GM21447 (cell line): ENCODE results near the gene POLR3GL.
"Not testable (repeated sequence)": the region's sequence is repeated elsewhere in the genome, so short reads cannot be mapped to it uniquely, and the experiment has no call there.

Experiments used
- ATAC-seq: cut with Tn5 transposase; IDR thresholded peaks from one replicate; pipeline ENCODE4 v1.9.1; 2021; ENCODE audit not compliant: unreplicated experiment

POLR3GL gene

DNA sequence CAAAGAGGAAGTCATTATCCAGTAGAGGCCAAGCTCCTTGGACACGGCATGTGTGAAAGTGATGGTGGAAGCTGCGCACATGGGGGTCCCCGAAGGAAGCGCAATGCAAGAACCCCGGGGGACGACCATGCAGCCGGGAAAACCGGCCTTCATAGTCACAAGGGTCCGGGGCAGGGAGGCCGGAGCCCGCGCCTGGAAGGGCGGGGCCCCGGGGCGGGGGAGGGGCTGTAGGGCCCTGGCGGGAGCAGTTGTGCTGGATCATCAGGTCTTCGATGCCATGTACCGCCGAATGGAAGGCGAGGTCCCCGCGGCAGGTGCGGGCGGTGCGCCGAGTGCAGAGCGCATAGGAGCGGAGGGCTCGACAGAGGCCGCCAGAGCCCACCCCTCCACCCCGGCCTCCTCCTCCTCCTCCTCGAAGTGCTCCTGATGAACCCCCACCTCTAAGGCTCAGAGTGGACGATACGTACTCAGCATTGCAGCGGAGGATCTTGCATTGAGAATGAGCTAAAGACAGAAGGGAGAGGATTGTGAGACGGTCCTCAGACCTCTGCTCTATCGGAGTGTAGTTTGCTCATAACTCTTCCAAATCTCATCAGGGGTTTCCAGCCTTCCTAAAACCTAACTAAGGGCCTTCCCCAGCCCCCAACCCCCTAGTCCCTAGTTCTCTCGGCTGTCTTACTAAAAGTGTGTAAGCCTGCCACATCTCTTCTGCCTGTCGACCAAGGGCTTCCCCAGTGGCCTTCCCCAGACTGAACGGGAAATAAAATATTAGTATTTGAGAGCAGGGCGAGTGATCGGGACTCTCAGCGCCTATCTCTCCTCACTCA lies 55.0 kb downstream of the POLR3GL start:
- ATAC-seq: no peak

DNA sequence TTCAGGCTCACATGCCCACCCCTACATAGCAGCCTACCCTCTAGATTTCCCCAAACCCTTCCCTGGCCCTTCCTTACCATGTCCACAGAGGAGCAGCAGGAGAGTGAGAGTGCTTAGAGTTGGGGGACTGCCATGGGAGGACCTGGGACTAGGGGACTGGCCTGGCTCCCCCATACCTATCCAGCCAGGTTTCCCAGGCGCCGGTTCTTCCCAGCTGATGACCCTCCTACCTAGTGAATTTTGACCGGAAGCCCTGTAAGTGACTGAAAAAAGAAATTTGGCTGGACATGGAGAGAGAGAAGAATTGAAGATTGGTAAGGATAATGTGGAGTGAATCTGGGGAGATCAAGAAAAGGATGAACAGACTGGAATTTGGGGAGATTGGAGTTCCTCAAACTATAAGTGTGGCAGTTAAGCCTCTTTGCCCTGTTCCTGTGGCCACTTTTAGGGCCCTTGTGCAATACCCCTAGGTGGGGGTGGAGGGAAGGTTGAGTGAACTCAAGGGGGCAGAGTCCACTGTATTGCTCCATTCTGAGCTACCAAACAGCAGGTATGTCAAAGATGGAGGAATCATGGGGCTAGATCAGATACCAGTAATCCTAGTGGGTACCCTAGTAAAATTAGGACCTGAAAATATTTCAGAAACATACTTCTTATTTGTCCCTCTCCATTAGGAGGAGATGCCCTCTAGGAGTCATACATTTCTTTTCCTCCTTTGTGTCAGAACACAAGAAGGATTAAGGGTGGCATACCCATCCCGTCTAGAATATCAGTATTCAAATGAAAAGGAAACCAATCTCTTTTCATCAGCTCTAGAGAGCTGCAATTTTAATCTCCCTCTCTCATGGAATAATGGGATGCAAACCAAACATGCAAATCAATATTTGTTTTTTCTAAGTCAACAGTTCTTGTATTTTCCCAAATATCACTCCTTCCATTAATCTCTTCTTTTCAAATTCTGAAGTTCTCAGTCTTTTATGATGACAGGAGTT lies 55.9 kb downstream of the POLR3GL start:
- ATAC-seq: no peak

DNA sequence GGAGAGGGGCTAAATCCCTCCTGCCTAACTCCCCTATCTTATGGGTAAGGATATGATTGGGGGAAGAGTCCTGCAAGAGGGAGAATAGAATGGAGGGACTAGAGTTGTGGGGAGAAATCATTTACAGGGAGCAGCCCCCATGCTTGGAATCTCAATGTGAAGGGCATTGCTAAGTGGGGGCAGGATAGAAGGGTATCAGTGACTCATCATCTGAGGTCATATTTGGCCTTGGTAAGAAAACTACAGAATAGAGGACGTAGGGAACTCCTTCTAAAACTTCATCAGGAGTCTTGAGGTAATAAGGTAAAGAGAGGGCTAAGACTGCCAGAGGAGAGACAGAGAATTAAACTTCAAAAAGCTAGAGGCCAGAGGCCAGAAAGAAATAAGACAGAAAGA lies 56.6 kb downstream of the POLR3GL start:
- ATAC-seq: no peak

DNA sequence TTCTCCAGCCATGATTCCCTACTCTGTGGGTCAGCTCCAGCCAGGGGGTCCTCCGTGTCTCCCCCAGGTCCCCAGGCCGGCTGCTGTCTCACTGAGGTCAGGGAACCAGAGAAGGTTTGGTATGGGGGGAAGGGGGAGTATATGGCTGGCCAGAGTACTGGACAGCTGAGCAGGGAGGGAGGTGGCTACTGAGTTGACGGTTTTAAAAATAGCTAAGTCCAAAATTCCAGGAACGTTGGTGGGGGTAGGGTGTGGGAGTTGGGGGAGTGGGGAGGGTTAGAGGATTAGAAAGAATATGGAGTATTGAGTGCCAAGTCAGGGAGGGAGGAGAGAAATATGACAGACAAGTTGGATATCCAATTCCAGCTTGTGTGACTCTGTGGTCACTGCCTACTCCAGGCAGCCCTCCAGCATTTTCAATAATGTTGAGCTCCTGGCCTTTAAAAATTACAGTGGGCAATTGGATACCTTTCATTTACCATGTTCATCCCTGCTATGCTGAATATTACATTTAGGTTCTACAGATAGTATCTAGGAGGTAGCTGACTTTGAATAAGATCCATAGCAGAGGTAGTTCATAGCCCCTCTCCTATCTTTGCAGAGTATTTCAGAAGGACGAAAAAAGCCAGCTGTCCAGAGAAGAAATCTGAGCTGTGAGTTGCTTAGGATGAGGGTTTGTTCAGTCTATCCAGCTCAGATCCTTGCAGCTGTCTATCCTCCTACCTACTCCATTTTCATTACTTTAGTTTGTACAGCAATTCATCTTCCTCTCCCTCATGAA lies 57.3 kb downstream of the POLR3GL start, which contains the start of gene HJV:
Gene HJV, minus strand, starts transcription at position 114 of the 781 bp plus-strand sequence. CDS start 1,504 bp downstream, outside the sequence.
- no peak for ATAC-seq

DNA sequence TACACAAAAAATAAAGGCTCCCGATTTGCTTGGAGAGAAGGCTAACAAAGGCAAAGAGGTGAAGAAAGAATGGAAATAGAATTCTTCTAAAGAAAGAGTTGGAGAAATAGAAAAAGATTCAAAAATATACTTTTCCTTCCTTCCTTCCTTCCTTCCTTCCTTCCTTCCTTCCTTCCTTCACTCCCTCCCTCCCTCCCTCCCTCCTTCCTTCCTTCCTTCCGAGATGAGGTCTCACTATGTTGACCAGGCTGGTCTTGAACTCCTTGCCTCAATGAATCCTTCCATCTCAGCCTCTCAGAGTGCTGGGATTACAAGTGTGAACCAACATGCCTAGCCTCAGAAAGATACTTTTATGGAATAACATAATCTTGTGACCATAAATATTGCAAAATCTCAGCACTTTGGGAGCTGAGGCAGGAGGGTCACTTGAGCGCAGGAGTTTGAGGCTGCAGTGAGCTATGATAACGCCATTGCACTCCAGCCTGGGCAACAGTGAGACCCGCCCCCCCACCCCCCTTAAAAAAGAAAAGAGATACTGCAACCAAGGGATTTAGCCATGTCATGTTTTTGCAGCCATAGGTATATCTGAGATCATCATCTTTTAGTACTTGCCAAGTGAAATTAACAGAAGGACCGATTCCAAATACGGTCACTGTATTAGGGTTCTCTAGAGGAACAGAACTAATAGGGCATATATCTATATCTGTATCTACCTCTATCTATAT lies 58.1 kb downstream of the POLR3GL start:
- ATAC-seq: no peak

DNA sequence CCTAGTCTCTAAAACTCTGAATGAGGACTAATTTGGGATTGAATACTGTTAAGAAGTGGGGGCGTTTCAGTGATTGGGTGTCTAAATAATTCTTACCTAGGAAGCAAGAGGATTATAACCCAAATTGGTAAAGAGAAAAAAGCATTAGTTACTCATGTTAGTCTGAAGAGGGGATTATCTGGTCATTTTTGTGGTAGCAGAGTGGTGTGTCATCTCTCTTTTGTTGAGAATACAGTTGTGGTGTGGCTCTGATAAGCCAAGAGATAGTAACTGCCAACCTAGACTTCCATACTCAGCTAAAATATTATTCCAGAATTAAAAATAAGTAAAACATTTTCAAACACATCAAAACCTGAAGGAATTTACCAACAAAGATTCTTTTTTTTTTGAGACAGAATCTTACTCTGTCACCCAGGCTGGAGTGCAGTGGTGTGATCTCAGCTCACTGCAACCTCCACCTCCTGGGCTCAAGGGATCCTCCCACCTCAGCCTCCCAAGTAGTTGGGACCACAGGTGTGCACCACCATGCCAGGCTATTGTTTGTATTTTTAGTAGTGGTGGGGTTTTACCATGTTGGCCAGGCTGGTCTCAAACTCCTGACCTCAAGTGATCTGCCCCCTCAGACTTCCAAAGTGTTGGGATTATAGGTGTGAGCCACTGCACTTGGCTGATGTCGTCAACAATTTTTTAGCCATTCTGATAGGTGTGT lies 61.5 kb downstream of the POLR3GL start:
- not testable (repeated sequence) for ATAC-seq

DNA sequence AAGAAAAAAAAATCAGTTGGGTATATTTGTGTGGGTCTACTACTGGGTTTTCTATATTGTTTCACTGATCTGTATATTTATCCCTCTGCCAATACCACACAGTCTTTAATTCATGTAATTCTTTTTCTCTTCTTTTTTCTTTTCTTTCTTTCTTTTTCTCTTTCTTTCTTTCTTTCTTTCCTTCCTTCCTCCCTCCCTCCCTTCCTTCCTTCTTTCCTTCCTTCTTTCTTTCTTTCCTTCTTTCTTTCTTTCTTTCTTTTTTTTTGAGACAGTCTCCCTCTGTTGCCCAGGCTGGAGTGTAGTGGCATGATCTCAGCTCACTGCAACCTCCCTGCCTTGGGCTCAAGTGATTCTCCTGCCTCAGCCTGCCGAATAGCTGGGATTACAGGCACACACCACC lies 62.2 kb downstream of the POLR3GL start:
- not testable (repeated sequence) for ATAC-seq
